HL-60 (cell line): ENCODE measurements around the gene SLC23A2.

Experiments used
- DNase-seq, 2 experiments: peaks; one replicate each; pipeline ENCODE4 v3.0.0-alpha.2; 2010 to 2020; ENCODE audit warnings: low read depth in 1 of 2, low spot score in 1 of 2
- H3K27ac ChIP-seq: fragments of 250-450 bp; sonication (Bioruptor Pico); replicated peaks from 2 replicates; pipeline ENCODE4 v1.5.1; 2020; ENCODE audit warnings: mild to moderate bottlenecking, moderate library complexity
- H3K27me3 ChIP-seq: fragments of 250-450 bp; sonication (Bioruptor Pico); 2 replicates; pipeline ENCODE4 v1.5.1; 2021; ENCODE audit warnings: mild to moderate bottlenecking, moderate library complexity; ENCODE audit not compliant: insufficient read depth, poor library complexity, severe bottlenecking
- H3K4me3 ChIP-seq: replicated peaks from 2 replicates; pipeline ENCODE4 v1.5.1; 2011; ENCODE audit warnings: mild to moderate bottlenecking, control low read depth, low read length; ENCODE audit not compliant: insufficient read depth
- CTCF ChIP-seq: IDR thresholded peaks from one replicate; pipeline ENCODE4 v1.5.1; 2011; ENCODE audit warnings: low read length, control low read depth, inconsistent platforms; ENCODE audit not compliant: insufficient read depth
- GABPA ChIP-seq: IDR thresholded peaks from 2 replicates; pipeline ENCODE4 v1.6.1; 2012; ENCODE audit warnings: low read depth
- POLR2AphosphoS5 ChIP-seq: IDR thresholded peaks from 2 replicates; pipeline ENCODE4 v1.6.1; 2012; ENCODE audit warnings: low read depth
- REST ChIP-seq: IDR thresholded peaks from 2 replicates; pipeline ENCODE4 v1.6.1; 2012; ENCODE audit warnings: low read depth; ENCODE audit not compliant: insufficient replicate concordance
- SPI1 ChIP-seq: IDR thresholded peaks from 2 replicates; pipeline ENCODE4 v1.6.1; 2012; ENCODE audit warnings: low read depth, mild to moderate bottlenecking, borderline replicate concordance

Gene SLC23A2

DNA sequence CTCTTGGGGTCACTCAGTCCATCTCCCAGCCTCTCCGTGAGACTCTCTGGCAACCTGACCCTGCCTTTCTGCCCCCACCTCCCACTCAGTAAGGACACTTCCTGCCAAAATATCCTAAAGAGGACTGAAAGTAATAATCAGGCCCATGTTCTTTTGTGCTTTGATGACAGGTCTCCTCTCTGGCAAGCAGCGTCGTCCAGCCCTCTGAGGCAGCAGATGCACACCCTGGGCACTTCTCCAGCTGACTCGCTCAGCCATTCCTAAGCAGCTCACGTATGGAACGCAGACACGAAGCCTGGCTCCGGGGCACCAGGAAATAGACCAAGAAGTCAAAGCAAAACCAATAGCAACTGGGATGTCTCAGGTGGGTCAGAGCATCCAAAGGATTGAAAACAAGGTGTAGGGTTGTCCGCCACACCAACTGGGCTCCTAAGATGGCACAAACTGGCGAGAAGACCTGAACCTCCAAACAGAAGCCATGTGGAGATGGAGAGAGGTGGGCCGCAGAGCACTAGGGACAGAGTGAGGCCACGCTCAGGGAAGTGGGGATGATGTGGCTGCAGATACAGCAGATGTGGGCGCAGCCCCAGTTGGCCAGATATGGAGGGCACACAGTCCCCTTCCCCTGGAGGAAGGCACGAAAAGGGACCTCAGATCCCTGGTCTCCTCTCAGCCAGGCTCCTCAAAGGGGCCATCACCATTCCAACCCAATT, 180.3 kb downstream of the SLC23A2 start:
- Histone ChIP-seq H3K27me3 (no peaks in the 10 kb centered on the region), H3K27ac (peak overlapping the region; percentile 7; the same call in 1 of the 2 replicates), H3K4me3 (no peak overlapping the region)
- no peak for DNase-seq
- TF ChIP-seq GABPA (no peak), REST (no peak), POLR2AphosphoS5 (peak; percentile 50; the same call in 1 of the 2 replicates), CTCF (no peak), SPI1 (no peak)

DNA sequence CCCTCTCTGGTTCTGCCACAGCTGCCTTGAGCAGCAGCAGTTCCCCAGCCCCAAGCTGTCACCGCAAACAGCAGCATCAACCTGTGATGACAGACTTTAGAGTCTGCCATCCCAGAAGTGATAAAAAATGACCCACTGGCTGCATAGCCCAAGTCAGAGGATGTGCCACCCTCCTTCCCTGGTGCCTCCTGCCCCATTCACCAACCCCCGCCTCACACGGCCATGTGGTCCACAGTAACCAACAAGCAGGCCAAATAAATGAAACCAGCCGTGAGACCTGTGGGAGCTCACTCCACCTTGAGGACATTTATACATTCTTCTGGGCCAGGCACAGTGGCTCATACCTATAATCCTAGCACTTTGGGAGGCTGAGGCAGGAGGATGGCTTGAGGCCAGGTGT, 181.4 kb downstream of the SLC23A2 start:
- no peak for DNase-seq
- H3K4me3 ChIP-seq: no peak overlapping the region
- no peaks in the 10 kb centered on the region for H3K27me3 ChIP-seq
- no peak for TF ChIP-seq POLR2AphosphoS5
- no peak for TF ChIP-seq SPI1
- TF ChIP-seq CTCF: no peak
- TF ChIP-seq REST: no peak
- no peak for TF ChIP-seq GABPA
- peak overlapping the region; percentile 6; the same call in 1 of the 2 replicates for H3K27ac ChIP-seq

DNA sequence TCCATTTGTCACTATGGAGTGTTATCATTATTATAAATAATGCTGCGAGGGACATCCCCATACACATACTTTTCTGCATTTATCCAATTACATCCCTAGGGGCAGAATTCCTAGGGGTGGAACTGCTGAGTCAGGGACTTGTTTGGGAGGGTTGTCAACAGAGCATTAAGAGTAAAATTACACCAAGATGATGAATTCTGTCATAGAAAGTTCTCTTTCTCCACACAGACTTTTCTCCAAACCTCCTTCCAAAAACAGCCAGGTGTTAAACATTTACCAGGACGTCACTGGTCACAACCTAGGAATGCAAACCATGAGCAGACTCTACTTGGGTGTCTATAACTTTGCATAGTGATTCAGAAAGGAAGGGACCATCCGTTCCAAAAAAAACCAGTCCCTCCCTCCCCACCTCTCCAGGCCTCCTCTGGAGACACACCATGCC, 184.1 kb downstream of the SLC23A2 start:
- no peaks in the 10 kb centered on the region for H3K27me3 ChIP-seq
- no peak for TF ChIP-seq GABPA
- no peak for TF ChIP-seq REST
- TF ChIP-seq SPI1: no peak
- TF ChIP-seq POLR2AphosphoS5: no peak
- DNase-seq: no peak
- H3K27ac ChIP-seq: no peak overlapping the region
- no peak overlapping the region for H3K4me3 ChIP-seq
